Stomach smooth muscle (tissue), 2 donors: ENCODE data around the gene CAPNS1.
"Not testable (repeated sequence)": the region's sequence is repeated elsewhere in the genome, so short reads cannot be mapped to it uniquely, and the experiment has no call there.

ENCODE experiments used
- H3K27ac ChIP-seq: one replicate; pipeline ENCODE4 v1.7.0; 2013; ENCODE audit warnings: mild to moderate bottlenecking, low read length, inconsistent platforms
- H3K27me3 ChIP-seq, 2 donors: one replicate each; pipeline ENCODE4 v1.7.0; 2013; ENCODE audit warnings: low read length in 2 of 2; ENCODE audit not compliant: insufficient read depth in 2 of 2, control insufficient read depth in 1 of 2
- H3K36me3 ChIP-seq, 2 donors: one replicate each; pipeline ENCODE4 v1.7.0; 2013; ENCODE audit warnings: low read length in 2 of 2; ENCODE audit not compliant: control insufficient read depth in 2 of 2, insufficient read depth in 2 of 2
- H3K4me1 ChIP-seq: one replicate; pipeline ENCODE4 v1.7.0; 2013; ENCODE audit warnings: low read length; ENCODE audit not compliant: control insufficient read depth, insufficient read depth
- H3K4me3 ChIP-seq, 2 donors: one replicate each; pipeline ENCODE4 v1.7.0; 2013; ENCODE audit warnings: low read length in 2 of 2
- H3K9ac ChIP-seq, 2 donors: one replicate each; pipeline ENCODE4 v1.7.0; 2013; ENCODE audit warnings: low read length in 2 of 2, mild to moderate bottlenecking in 1 of 2
- H3K9me3 ChIP-seq, 2 donors: one replicate each; pipeline ENCODE4 v1.7.0; 2013; ENCODE audit warnings: low read length in 2 of 2; ENCODE audit not compliant: control insufficient read depth in 2 of 2
- donor health status: healthy.
- donor health status: Pancreatic carcinoma.

The CAPNS1 gene

DNA sequence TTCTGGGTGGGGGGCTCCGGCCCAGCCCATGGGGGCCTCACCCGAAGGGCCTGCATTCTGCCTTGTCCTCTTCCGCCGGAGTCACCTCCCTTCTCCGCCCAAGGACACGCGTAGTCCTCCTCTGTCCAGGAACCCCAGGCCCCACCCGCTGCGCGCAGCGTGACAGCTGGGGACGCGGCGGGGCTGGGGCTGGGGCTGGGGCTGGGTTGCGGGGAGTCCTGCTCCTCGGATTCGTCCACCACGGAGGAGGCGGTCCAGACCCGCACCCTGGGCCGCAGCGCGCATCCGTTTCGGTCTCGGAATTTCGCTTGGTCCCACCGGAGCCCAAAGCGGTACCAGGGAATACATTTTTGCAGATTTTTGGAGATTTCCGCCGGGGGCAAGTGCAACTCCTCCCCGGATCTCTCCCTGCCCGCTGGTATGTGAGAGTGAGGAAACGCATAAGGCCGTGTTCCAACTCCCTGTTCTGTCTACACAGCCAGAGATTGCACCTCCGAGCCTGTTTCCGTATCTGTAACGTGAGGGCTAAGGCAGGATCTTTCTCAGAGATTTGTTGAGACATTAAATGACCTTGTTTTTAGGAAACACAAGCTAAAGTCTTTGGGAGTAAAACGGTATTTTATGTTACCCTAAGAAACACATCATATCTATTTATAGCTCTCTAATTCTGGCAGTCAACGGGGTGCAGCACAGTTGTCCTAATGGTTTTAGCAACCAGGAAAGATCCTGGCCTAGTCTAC lies 12.7 kb downstream of the CAPNS1 start, which contains the start of gene COX7A1:
Gene COX7A1, minus strand, starts transcription at position 96 of the 740 bp plus-strand sequence. Its CDS starts 40 bp downstream, at position 56.
- peaks cover 15 to 22% of the 10 kb centered on the region in 2 donors for H3K36me3 ChIP-seq
- H3K27ac ChIP-seq = peak within 1 kb of the TSS; percentile 94
- H3K4me3 ChIP-seq = peak within 1 kb of the TSS; percentile 50 to 75
- no peaks in the 10 kb centered on the region for H3K27me3 ChIP-seq
- peak within 1 kb of the TSS; percentile 85 to 86 for H3K9ac ChIP-seq
- H3K9me3 ChIP-seq = no peaks in the 10 kb centered on the region
- H3K4me1 ChIP-seq = peaks cover 15% of the 10 kb centered on the region

DNA sequence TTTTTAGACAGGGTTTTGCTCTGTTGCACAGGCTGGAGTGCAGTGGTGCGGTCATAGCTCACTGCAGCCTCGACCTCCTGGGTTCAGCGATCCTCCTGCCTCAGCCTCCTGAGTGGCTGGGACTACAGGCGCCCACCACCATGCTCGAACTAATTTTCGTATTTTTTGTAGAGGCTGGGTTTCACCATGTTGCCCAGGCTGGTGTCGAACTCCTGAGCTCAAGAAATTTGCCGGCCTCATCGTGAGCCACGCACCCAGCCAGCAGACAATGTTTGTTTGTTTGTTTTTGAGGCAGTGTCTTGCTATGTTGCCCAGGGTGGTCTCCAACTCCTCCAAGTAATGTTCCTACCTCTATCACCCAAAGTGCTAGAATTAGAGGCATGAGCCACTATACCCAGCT lies 13.3 kb downstream of the CAPNS1 start:
- peak overlapping the region; percentile 94 for H3K27ac ChIP-seq
- peaks cover 15% of the 10 kb centered on the region for H3K4me1 ChIP-seq
- no peaks in the 10 kb centered on the region for H3K9me3 ChIP-seq
- H3K27me3 ChIP-seq = no peaks in the 10 kb centered on the region
- peaks cover 12 to 16% of the 10 kb centered on the region in 2 donors for H3K36me3 ChIP-seq
- peak overlapping the region in 1 of 2 donors; percentile 75 for H3K4me3 ChIP-seq
- peak overlapping the region in 1 of 2 donors; percentile 85 for H3K9ac ChIP-seq

DNA sequence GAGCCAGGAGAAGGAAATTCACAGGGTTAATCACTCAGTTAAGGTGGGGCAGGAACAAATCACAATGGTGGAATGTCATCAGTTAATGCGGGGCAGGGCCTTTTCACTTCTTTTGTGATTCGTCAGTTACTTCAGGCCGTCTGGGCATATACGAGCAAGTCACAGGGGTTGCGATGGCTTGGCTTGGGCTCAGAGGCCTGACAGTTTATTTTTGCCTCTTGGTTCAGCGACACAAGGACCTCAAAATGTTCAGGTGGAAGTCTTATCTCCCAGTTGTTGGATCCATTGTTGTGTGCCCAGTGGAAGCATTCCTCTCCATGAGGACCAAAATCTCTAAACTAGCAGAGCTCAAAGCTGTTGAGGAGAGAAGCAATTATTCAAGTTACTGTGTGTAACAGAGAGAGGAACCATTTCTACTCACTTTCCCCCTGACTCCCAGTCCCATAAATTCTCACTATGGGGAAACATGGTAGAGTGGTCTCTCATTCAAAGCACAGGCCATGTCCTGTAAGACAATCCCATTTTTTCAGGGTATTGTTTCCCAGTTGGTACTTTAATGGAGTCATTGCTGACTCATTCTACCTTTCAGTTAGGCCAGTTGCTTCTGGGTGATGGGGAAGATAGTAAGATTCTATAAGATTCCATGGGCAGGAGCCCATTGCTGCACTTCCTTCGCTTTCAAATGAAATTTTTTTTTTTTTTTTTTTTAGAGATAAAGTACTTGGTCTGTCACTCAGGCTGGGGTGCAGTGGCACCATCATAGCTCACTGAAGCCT lies 21.1 kb downstream of the CAPNS1 start:
- Histone ChIP-seq H3K36me3 (peaks cover 2 to 3% of the 10 kb centered on the region in 2 donors), H3K9ac (no peak overlapping the region), H3K4me3 (no peak overlapping the region), H3K9me3 (no peaks in the 10 kb centered on the region), H3K4me1 (no peaks in the 10 kb centered on the region), H3K27me3 (no peaks in the 10 kb centered on the region), H3K27ac (no peak overlapping the region)

DNA sequence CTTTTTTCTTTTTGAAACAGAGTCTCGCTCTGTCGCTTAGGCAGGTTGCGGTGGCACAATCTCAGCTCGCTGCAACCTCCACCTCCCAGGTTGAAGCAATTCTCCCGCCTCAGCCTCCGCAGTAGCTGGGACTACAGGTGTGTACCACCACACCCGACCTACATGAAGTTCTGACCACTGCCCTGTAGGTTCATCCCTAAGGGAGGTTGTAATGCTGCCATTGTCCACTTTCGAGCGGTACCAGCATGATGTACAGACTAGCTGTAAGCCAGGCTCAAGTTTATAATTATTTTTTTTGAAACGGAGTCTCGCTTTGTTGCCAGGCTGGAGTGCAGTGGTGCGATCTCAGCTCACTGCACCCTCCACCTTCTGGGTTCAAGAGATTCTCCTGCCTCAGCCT lies 23.9 kb downstream of the CAPNS1 start:
- no peak overlapping the region for H3K27ac ChIP-seq
- H3K4me1 ChIP-seq = no peaks in the 10 kb centered on the region
- no peaks in the 10 kb centered on the region for H3K9me3 ChIP-seq
- H3K9ac ChIP-seq = no peak overlapping the region
- no peaks in the 10 kb centered on the region for H3K27me3 ChIP-seq
- H3K36me3 ChIP-seq = peaks cover 2 to 5% of the 10 kb centered on the region in 2 donors
- H3K4me3 ChIP-seq = no peak overlapping the region

DNA sequence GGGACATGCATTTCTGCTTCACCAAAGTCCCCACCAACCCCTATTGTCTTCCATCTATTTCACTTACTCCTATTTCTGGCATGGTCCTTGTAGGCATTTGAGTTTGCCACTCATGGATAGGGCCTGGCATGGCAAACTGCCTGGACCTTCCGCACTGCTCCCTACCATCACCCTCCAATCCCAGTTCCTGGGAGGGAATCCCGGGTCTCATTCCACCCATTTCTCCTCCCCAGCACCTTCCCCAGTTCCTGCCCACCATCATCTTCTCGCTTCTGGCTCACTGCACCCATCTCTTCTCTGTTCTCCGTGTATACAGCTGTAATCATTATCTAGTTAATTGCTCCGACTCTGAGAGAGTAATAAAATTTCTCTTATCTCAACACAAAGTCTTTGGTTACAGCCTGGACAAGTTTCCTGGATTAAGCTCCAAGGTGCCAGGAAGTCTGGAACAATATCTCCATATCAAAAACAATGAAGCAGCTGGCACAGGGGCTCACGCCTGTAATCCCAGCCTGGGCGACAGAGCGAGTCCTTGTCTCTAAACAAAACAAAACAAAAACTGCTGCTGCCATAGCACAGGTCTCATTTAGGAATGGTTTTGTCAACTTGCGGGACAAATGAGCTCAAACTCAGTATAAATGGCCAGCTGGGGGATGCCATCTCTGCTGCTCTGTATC lies 29.4 kb downstream of the CAPNS1 start:
- H3K27ac ChIP-seq = no peak overlapping the region
- no peaks in the 10 kb centered on the region for H3K9me3 ChIP-seq
- no peaks in the 10 kb centered on the region for H3K27me3 ChIP-seq
- H3K36me3 ChIP-seq = peaks cover 0 to 2% of the 10 kb centered on the region in 2 donors
- peaks cover 9% of the 10 kb centered on the region for H3K4me1 ChIP-seq
- no peak overlapping the region for H3K4me3 ChIP-seq
- no peak overlapping the region for H3K9ac ChIP-seq

DNA sequence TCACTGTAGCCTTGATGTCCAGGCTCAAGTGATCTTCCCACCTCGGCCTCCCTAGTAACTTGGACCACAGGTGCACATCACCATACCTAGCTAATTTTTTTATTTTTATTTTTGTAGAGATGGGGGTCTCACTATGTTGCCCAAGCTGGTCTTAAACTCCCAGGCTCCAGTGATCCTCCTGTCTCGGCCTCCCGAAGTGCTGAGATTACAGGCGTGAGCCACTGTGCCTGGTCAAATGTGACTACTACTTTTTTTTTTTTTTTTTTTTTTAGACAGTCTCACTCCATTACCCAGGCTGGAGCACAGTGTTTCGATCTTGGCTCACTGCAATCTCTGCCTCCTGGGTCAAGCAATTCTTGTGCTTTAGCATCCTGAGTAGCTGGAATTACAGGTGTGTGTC lies 33.0 kb downstream of the CAPNS1 start:
- H3K27ac ChIP-seq = no peak overlapping the region

DNA sequence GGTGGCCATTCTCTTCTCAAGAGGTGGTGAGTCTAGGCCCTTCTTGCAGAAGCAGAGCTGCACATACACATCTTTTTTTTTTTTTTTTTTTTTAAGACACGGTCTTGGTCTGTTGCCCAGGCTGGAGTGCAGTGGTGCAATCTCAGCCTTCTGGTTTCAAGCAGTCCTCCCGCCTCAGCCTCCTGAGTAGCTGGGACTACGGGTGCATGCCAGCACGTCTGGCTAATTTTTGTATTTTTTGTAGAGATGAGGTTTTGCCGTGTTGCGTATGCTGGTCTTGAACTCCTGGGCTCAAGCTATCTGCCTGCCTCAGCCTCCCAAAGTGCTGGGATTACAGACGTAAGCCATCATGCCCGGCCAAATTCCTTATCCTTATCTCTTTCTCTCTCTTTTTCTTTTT lies 34.0 kb downstream of the CAPNS1 start:
- not testable (repeated sequence) for H3K9ac ChIP-seq, H3K4me1 ChIP-seq, H3K9me3 ChIP-seq, H3K4me3 ChIP-seq, H3K27me3 ChIP-seq, H3K27ac ChIP-seq, H3K36me3 ChIP-seq

More for the DNA sequence above, 33.0 kb downstream of the CAPNS1 start:
- Histone ChIP-seq H3K4me3 (no peak overlapping the region), H3K9ac (no peak overlapping the region), H3K36me3 (no peaks in the 10 kb centered on the region), H3K9me3 (no peaks in the 10 kb centered on the region), H3K27me3 (no peaks in the 10 kb centered on the region), H3K4me1 (peaks cover 9% of the 10 kb centered on the region)

DNA sequence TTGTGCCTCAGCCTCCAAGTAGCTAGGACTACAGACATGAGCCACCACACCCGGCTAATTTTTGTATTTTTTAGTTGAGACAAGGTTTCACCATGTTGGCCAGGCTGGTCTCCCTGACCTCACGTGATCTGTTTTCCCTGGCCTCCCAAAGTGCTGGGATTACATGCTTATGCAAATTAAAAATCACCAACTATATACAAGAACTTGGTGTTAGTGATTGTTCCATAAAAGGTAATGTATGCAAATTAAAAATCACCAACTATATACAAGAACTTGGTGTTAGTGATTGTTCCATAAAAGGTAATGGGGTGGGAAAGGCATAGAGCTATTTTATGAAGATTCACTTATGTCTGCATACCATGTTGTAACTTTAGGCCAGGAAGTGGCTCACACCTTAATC lies 39.2 kb downstream of the CAPNS1 start:
- H3K4me3 ChIP-seq, H3K4me1 ChIP-seq, H3K9me3 ChIP-seq, H3K27me3 ChIP-seq, H3K9ac ChIP-seq, H3K27ac ChIP-seq: not testable (repeated sequence)
- peaks cover 11% of the 10 kb centered on the region in 2 donors for H3K36me3 ChIP-seq

DNA sequence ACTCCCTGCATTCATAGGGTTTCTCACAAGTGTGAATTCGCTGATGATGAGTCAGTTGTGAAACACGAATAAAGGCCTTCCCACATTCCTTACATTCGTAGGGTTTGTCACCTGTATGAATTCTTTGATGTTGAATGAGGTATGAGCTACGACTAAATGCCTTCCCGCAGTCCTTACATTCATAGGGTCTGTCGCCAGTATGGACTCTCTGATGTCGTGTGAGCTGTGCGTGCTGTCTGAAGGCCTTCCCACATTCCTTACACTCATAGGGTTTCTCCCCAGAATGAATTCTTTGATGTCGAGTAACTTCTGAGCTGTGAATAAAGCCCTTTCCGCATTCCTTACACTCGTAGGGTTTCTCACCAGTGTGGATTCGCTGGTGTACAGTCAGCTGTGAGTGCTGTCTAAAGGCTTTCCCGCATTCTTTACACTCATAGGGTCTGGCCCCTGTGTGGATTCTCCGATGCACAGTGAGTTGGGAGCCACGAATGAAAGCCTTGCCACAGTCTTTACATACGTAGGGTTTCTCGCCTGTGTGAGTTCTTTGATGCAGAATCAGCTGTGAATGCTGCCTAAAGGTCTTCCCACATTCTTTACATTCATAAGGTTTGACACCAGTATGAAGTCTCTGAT lies 42.9 kb downstream of the CAPNS1 start:
- no peaks in the 10 kb centered on the region for H3K4me1 ChIP-seq
- no peak overlapping the region for H3K9ac ChIP-seq
- no peak overlapping the region for H3K27ac ChIP-seq
- no peaks in the 10 kb centered on the region for H3K9me3 ChIP-seq
- H3K27me3 ChIP-seq = no peaks in the 10 kb centered on the region
- peaks cover 11% of the 10 kb centered on the region in 2 donors for H3K36me3 ChIP-seq
- no peak overlapping the region for H3K4me3 ChIP-seq

DNA sequence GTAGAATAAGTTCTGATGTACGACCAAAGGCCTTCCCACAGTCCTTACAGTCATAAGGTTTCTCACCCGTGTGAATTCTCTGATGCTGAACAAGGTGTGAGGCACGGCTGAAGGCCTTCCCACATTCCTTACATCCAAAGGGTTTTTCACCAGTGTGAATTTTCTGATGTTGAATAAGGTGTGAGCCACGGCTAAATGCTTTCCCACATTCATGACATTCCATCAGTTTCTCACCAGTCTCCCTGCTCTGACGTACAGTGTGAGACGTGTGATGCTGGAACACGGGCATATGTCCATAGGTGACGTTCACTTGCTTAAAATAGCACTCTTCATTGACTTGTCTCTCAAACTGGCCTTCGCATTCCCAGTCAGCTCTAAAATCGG lies 43.4 kb downstream of the CAPNS1 start:
- Histone ChIP-seq H3K9me3 (no peaks in the 10 kb centered on the region), H3K9ac (no peak overlapping the region), H3K27ac (no peak overlapping the region), H3K4me1 (no peaks in the 10 kb centered on the region), H3K27me3 (no peaks in the 10 kb centered on the region), H3K36me3 (peaks cover 11% of the 10 kb centered on the region in 2 donors), H3K4me3 (no peak overlapping the region)
